Measurements from ENCODE around the gene MBLAC1. TPM values are rescaled to one million over a fixed set of nuclear protein-coding genes. Genes with fewer than 3 reads are reported as not detected.

MBLAC1 gene
- total and polyA plus RNA-seq, 10 of the 15 experiments (the other 5 are each of a cell fraction or from before 2014, with no cell fraction given): 0.24 to 3.2 (median 1.8) TPM; not detected in 1

DNA sequence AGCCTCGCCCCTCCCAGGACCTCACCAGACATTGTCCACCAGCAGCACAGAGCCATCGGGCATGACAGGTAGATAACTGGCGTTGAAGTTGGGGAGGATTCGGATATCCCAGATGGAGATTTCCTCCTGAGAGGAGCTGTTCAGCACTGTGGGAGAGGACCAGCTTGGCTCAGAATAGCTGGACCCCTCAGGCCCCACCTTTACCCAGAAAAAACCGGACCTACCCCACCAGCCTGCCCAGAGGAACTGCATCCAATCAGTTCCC is 30.2 kb downstream of the MBLAC1 start:
- no TSS peak for BruUV-seq (replicated peaks)
- Histone ChIP-seq H4K20me1 (ENCODE audit: control insufficient read depth, insufficient read depth) (no peaks in the 10 kb centered on the region), H3K9me3 (replicated peaks; ENCODE audit: control insufficient read depth, insufficient read depth, low read length) (no peaks in the 10 kb centered on the region), H3K4me3 (peak overlapping the region; percentile 89; the same call in 1 of the 2 replicates), H3K9ac (ENCODE audit: control insufficient read depth, insufficient read depth, low read length) (peak overlapping the region; percentile 80; the same call in 1 of the 2 replicates), H3K27ac (ENCODE audit: control insufficient read depth, insufficient read depth) (no peak overlapping the region), H3K36me3 (ENCODE audit: control insufficient read depth in 2 of 2, insufficient read depth in 2 of 2, low read length in 1 of 2) (peaks cover 0 to 15% of the 10 kb centered on the region in 2 experiments), H3K4me2 (ENCODE audit: control insufficient read depth, insufficient read depth) (peak overlapping the region; percentile 95), H3K27me3 (replicated peaks in 1 of 2; ENCODE audit: control insufficient read depth in 2 of 2, insufficient read depth in 2 of 2, low read length in 1 of 2) (no peaks in the 10 kb centered on the region), H3K79me2 (ENCODE audit: control insufficient read depth, insufficient read depth, low read length) (peaks cover 16% of the 10 kb centered on the region), H3K4me1 (ENCODE audit: control insufficient read depth, insufficient read depth, low read length) (peaks cover 13% of the 10 kb centered on the region; the same call in 1 of the 2 replicates), H2AFZ (ENCODE audit: control insufficient read depth, low read depth, low read length) (no peak overlapping the region)
- POLR2A ChIA-PET: interaction anchor here (0.8 to 3.7 kb wide), 6 partner anchors 9 to 538 kb away, joined by 3 to 28 read pairs (median 4); partner anchors contain the start of genes AP4M1, GAL3ST4, LAMTOR4 and MCM7
- whole genome bisulfite sequencing (ENCODE audit: insufficient coverage, insufficient replicate concordance, low lambda C conversion rate, missing lambda C conversion rate): 78% methylated on average over 5 of the region's 5 CpGs
- SMC1A ChIA-PET (ENCODE audit: uncharacterized antibody, unreplicated experiment): interaction anchor here (1.0 to 1.3 kb wide), 4 partner anchors 28 to 53 kb away, joined by 3 to 4 read pairs (median 3); no protein-coding TSS in a partner anchor
- no peak for TF ChIP-seq TARDBP (IDR thresholded peaks at IDR 0.05; ENCODE audit: borderline replicate concordance)
- DNase-seq (ENCODE audit: low read depth, low spot score) (no peak), ATAC-seq (no peak), FAIRE-seq (no peak)
- CTCF ChIA-PET: interaction anchor here (1.0 to 2.7 kb wide), 10 partner anchors 8 to 73 kb away, joined by 3 to 9 read pairs (median 5); partner anchors contain the start of genes GAL3ST4 and LAMTOR4
- in situ Hi-C loops (cut with MboI): no loop called here
- RAD21 ChIA-PET (ENCODE audit: unreplicated experiment): interaction anchor here (0.7 to 1.4 kb wide), 5 partner anchors 8 to 251 kb away, joined by 3 to 8 read pairs (median 4); partner anchors contain the start of genes GAL3ST4 and LAMTOR4
- intact Hi-C loops (cut with micrococcal nuclease; ENCODE audit: unreplicated experiment): no loop called here

DNA sequence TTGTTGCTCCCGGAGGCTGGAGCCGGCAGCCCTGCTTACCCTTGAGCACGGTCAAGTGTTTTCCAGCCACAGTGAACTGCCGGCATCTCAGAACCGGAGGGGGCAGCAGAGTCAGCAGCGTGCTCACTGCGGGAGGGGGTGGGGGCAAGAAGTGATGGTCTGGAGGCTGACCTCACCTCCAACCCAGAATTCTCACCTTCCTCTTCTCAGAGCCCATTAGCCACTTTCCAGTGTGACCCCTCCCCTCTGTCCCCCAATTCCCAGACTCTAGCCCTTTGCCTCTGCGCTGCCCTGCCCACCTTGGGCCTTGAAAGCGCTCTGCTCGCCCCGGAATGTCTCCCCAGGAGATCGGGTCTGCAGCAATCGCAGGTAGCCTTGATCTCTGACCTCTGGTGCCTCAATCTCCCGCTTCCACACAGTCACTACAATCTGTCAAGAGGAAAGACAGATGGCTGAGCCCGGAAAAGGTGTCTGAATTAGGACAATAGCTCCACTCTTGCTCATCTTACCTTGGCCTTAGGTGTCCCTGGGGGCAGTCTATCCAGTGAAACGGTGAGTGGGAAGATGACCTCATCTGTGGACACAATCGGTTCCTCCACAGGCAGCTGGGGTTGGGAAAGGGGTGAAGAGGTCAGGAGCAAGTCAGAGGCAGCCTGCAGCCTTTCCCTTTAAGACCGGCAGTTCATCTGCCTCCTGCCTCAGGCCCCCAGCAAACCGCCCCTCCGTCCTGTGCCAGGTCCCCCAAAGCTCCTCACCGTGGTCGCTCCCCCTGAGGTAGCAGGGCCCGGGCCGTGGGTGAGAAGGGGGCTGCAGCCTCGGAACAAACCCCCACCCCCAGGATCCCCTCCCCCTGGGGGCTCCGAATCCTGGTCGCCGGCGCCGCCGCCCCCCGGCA is 30.8 kb downstream of the MBLAC1 start:
- H3K36me3 ChIP-seq (ENCODE audit: control insufficient read depth in 2 of 2, insufficient read depth in 2 of 2, low read length in 1 of 2): peaks cover 0 to 15% of the 10 kb centered on the region in 2 experiments; a peak in 3 of 4 replicates
- no peaks in the 10 kb centered on the region for H4K20me1 ChIP-seq (ENCODE audit: control insufficient read depth, insufficient read depth)
- H3K4me1 ChIP-seq (ENCODE audit: control insufficient read depth, insufficient read depth, low read length): peaks cover 13% of the 10 kb centered on the region; the same call in 1 of the 2 replicates
- TF ChIP-seq MTA2 (IDR thresholded peaks at IDR 0.05; ENCODE audit: low read depth) (no peak), TARDBP (IDR thresholded peaks at IDR 0.05; ENCODE audit: borderline replicate concordance) (no peak), POLR2AphosphoS2 (IDR thresholded peaks at IDR 0.05; ENCODE audit: low read depth, low read length) (0 out of 2 replicates have a peak, but pooled peaks have one; percentile 27), BHLHE40 (IDR thresholded peaks at IDR 0.05; ENCODE audit: borderline replicate concordance in 1 of 2, low read depth in 2 of 2, low read length in 1 of 2) (peak in 1 of 2 experiments; percentile 22; a peak in 1 of 4 replicates), NR2F1 (conservative IDR thresholded peaks at IDR 0.05) (peak; percentile 63; the same call in 1 of the 2 replicates)
- TF ChIP-seq, protein P1, sequence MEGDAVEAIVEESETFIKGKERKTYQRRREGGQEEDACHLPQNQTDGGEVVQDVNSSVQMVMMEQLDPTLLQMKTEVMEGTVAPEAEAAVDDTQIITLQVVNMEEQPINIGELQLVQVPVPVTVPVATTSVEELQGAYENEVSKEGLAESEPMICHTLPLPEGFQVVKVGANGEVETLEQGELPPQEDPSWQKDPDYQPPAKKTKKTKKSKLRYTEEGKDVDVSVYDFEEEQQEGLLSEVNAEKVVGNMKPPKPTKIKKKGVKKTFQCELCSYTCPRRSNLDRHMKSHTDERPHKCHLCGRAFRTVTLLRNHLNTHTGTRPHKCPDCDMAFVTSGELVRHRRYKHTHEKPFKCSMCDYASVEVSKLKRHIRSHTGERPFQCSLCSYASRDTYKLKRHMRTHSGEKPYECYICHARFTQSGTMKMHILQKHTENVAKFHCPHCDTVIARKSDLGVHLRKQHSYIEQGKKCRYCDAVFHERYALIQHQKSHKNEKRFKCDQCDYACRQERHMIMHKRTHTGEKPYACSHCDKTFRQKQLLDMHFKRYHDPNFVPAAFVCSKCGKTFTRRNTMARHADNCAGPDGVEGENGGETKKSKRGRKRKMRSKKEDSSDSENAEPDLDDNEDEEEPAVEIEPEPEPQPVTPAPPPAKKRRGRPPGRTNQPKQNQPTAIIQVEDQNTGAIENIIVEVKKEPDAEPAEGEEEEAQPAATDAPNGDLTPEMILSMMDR (IDR thresholded peaks at IDR 0.05 in 2 of 3, conservative IDR thresholded peaks at IDR 0.05 in 1 of 3; ENCODE audit: control insufficient read depth in 2 of 3, extremely low read depth in 1 of 3, insufficient read depth in 1 of 3, low read depth in 3 of 3, low read length in 3 of 3): peak in 2 of 3 experiments; percentile 6 to 38; a peak in 2 of 6 replicates
- BruUV-seq (replicated peaks): TSS peak; percentile 58
- POLR2A ChIA-PET: interaction anchor here (0.8 to 3.7 kb wide), 5 partner anchors 9 to 537 kb away, joined by 4 to 28 read pairs (median 5); partner anchors contain the start of genes AP4M1, GAL3ST4, LAMTOR4 and MCM7
- FAIRE-seq: no peak
- CTCF ChIA-PET: interaction anchor here (0.6 to 2.7 kb wide), 11 partner anchors 9 to 226 kb away, joined by 3 to 9 read pairs (median 5); partner anchors contain the start of genes GAL3ST4 and LAMTOR4
- in situ Hi-C loops (cut with MboI): no loop called here
- H3K9me3 ChIP-seq (replicated peaks; ENCODE audit: control insufficient read depth, insufficient read depth, low read length): no peaks in the 10 kb centered on the region
- intact Hi-C loops (cut with micrococcal nuclease; ENCODE audit: unreplicated experiment): no loop called here
- WGBS (ENCODE audit: insufficient coverage, insufficient replicate concordance, low lambda C conversion rate, missing lambda C conversion rate): 45% methylated on average over 25 of the region's 32 CpGs
- ATAC-seq: peak; percentile 71
- SMC1A ChIA-PET (ENCODE audit: uncharacterized antibody, unreplicated experiment): interaction anchor here (1.0 to 1.3 kb wide), 3 partner anchors 33 to 52 kb away, joined by 3 to 4 read pairs (median 3); no protein-coding TSS in a partner anchor
- RAD21 ChIA-PET (ENCODE audit: unreplicated experiment): interaction anchor here (1.2 to 1.4 kb wide), 4 partner anchors 9 to 250 kb away, joined by 3 to 8 read pairs (median 4); partner anchors contain the start of genes GAL3ST4 and LAMTOR4
- DNase-seq (ENCODE audit: low read depth, low spot score): no peak
- peaks cover 13% of the 10 kb centered on the region for H3K79me2 ChIP-seq (ENCODE audit: control insufficient read depth, insufficient read depth, low read length)
- H3K9ac ChIP-seq (ENCODE audit: control insufficient read depth, insufficient read depth, low read length): peak overlapping the region; percentile 80
- H2AFZ ChIP-seq (ENCODE audit: control insufficient read depth, low read depth, low read length): no peak overlapping the region
- peak overlapping the region; percentile 77 for H3K27ac ChIP-seq (ENCODE audit: control insufficient read depth, insufficient read depth)
- H3K4me2 ChIP-seq (ENCODE audit: control insufficient read depth, insufficient read depth): peak overlapping the region; percentile 95
- H3K27me3 ChIP-seq (replicated peaks in 1 of 2; ENCODE audit: control insufficient read depth in 2 of 2, insufficient read depth in 2 of 2, low read length in 1 of 2): no peaks in the 10 kb centered on the region
- H3K4me3 ChIP-seq: peak overlapping the region; percentile 89

All from GM12878 (cell line).